K562 (cell line): ENCODE measurements around the gene ZMAT2. TPM values are rescaled to one million over a fixed set of nuclear protein-coding genes. Genes with fewer than 3 reads are reported as not detected.

Source experiments
- ARHGAP35 ChIP-seq: fragments of 450-650 bp; IDR thresholded peaks from 2 replicates; pipeline ENCODE4 v1.6.1; 2018; ENCODE audit not compliant: partially characterized antibody
- ATF1 ChIP-seq, 2 experiments: fragments of 450-650 bp in 1 of 2; IDR thresholded peaks; 2 replicates each; pipeline ENCODE4 v1.6.1; 2016; ENCODE audit warnings: missing compliant biosample characterization in 1 of 2, missing genetic modification characterization in 1 of 2
- C11orf30 ChIP-seq: fragments of 450-650 bp; IDR thresholded peaks from 2 replicates; pipeline ENCODE4 v1.6.1; 2016; ENCODE audit warnings: low read depth, mild to moderate bottlenecking
- CHD4 ChIP-seq: fragments of 200-600 bp; sonication (generic); IDR thresholded peaks from 3 replicates; pipeline ENCODE4 v1.6.1; 2012; ENCODE audit warnings: low read depth, mild to moderate bottlenecking, mixed read lengths, low read length, inconsistent platforms; ENCODE audit not compliant: insufficient read depth, insufficient replicate concordance, poor library complexity, severe bottlenecking
- ELF4 ChIP-seq: fragments of 450-650 bp; formaldehyde crosslinking; IDR thresholded peaks from 2 replicates; pipeline ENCODE4 v1.4.0; 2022; ENCODE audit warnings: missing genetic modification characterization
- GABPB1 ChIP-seq: sonication (generic); formaldehyde crosslinking; IDR thresholded peaks from 2 replicates; pipeline ENCODE4 v1.8.0; 2022; ENCODE audit warnings: mild to moderate bottlenecking, missing genetic modification reagents
- KDM4B ChIP-seq, 2 experiments: fragments of 450-650 bp in 1 of 2; sonication (generic) in 1 of 2; IDR thresholded peaks; 2 replicates each; pipeline ENCODE4 v1.6.1; 2016 to 2017; ENCODE audit warnings: borderline replicate concordance in 2 of 2, antibody characterized with exemption in 1 of 2, low read depth in 1 of 2, mild to moderate bottlenecking in 1 of 2
- MEIS2 ChIP-seq: fragments of 450-650 bp; IDR thresholded peaks from 2 replicates; pipeline ENCODE4 v1.6.1; 2014; ENCODE audit warnings: mild to moderate bottlenecking; ENCODE audit not compliant: partially characterized antibody
- MXI1 ChIP-seq: IDR thresholded peaks from 2 replicates; pipeline ENCODE4 v1.6.1; 2011; ENCODE audit warnings: low read depth, mild to moderate bottlenecking, improper control_type of control experiment, low read length
- MYNN ChIP-seq, 2 experiments: sonication (generic); formaldehyde crosslinking in 1 of 2; IDR thresholded peaks; 2 replicates each; pipeline versions ENCODE4 v1.5.0 to v1.6.1; 2016 to 2020; ENCODE audit warnings: antibody characterized with exemption in 1 of 2, missing genetic modification reagents in 1 of 2
- PHF8 ChIP-seq: fragments of 200-600 bp; sonication (generic); IDR thresholded peaks from 2 replicates; pipeline ENCODE4 v1.6.1; 2012; ENCODE audit warnings: mixed run types, mild to moderate bottlenecking, inconsistent platforms, low read length, moderate library complexity, borderline replicate concordance
- RBM15 ChIP-seq: fragments of 200-400 bp; formaldehyde crosslinking; IDR thresholded peaks from 2 replicates; pipeline ENCODE4 v1.6.1; 2018; ENCODE audit warnings: mild to moderate bottlenecking, low read length, moderate library complexity; ENCODE audit not compliant: insufficient read depth
- RNF2 ChIP-seq: sonication (generic); IDR thresholded peaks from 2 replicates; pipeline ENCODE4 v1.6.1; 2016
- STAT5A ChIP-seq: IDR thresholded peaks from 2 replicates; pipeline ENCODE4 v1.6.1; 2012; ENCODE audit warnings: low read length, inconsistent platforms, borderline replicate concordance
- SUPT5H ChIP-seq: fragments of 450-650 bp; IDR thresholded peaks from 2 replicates; pipeline ENCODE4 v1.6.1; 2016
- ZNF282 ChIP-seq: sonication (generic); formaldehyde crosslinking; IDR thresholded peaks from 2 replicates; pipeline ENCODE4 v1.8.1; 2023; ENCODE audit warnings: missing genetic modification reagents
- ZNF347 ChIP-seq: fragments of 450-650 bp; formaldehyde crosslinking; IDR thresholded peaks from 2 replicates; pipeline ENCODE4 v1.4.0; 2020; ENCODE audit warnings: low read depth, mild to moderate bottlenecking, moderate library complexity
- ZZZ3 ChIP-seq: fragments of 450-650 bp; IDR thresholded peaks from 2 replicates; pipeline ENCODE4 v1.6.1; 2016; ENCODE audit warnings: antibody characterized with exemption, mild to moderate bottlenecking, moderate library complexity
- polyA plus RNA-seq, 8 experiments: library from polyadenylated mRNA; depleted of rRNA in 4 of 8; stranded (reverse) in 5 of 8; unstranded in 3 of 8; fragments of >200 nt; fragmentation: Nextera tagmentation in 2 of 8; fragmentation: Illumina TruSeq in 1 of 8; extraction: Ambion mirVana in 2 of 8; extraction: Trizol in 1 of 8; gene quantifications; 2 replicates each; pipeline versions ENCODE4 v1.2.1 to v1.2.3, GENCODE V29; 2011 to 2014; ENCODE audit warnings: inconsistent platforms in 1 of 8, missing spikeins in 1 of 8
- total RNA-seq, 7 experiments: library from RNA; depleted of rRNA in 6 of 7; stranded (reverse); fragments of >200 nt in 6 of 7; fragmentation: Illumina TruSeq in 2 of 7; extraction: Trizol in 2 of 7; gene quantifications; 2 replicates each; pipeline versions ENCODE4 v1.2.1 to v1.2.3, GENCODE V29; 2011 to 2021; ENCODE audit warnings: low replicate concordance in 1 of 7
- TF ChIP-seq, protein P1 (sequence below), 2 experiments: fragments of 450-650 bp; IDR thresholded peaks; 2 replicates each; pipeline ENCODE4 v1.6.1; 2018; ENCODE audit warnings: mild to moderate bottlenecking in 2 of 2, low read depth in 1 of 2; ENCODE audit not compliant: partially characterized antibody in 2 of 2
- TF ChIP-seq, protein P2 (sequence below): sonication (generic); formaldehyde crosslinking; IDR thresholded peaks from 2 replicates; pipeline ENCODE4 v1.8.1; 2022; ENCODE audit warnings: missing genetic modification reagents

ZMAT2 gene
- total and polyA plus RNA-seq, 9 of the 15 experiments (the other 6 are each of a cell fraction or from before 2014, with no cell fraction given) = 44.2 to 101 (median 69.2) TPM

DNA sequence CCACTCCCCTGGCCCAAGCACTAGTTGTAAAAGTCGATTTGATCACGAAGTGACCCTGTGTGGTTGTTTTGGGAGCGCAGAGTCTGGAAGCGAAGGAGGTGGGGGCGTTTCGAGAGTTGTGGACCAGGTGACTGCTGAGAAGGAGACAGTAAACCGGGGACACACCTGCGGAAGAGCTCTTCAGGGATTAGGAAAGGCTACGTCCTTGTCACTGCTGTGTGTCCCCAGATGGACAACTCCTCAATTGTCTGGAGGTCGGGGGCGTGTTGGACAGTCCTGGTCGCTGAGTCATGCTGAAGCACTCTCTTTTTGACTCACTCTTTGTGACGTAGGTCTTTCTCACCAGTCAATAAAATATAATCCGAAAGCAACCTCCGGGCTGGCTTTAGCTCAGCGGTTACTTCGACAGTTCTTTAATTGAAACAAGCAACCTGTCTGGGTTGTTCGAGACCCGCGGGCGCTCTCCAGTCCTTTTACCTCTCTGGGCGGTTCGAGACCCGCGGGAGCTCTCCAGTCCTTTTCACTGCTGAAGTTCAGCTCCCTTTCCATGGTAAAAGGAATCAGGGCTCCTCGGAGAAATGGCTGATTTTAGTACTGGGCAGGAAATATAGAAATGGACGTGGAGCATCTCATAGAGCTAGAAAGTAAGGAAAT is 10.8 kb downstream of the ZMAT2 start (continued):
- TF ChIP-seq ZNF282 (CRISPR knock-in tag) (no peak), CHD4 (no peak), MYNN (IDR thresholded peaks at IDR 0.05) (0 out of 2 replicates have a peak, but pooled peaks have one; percentile 52), MYNN (CRISPR knock-in tag; IDR thresholded peaks at IDR 0.05) (no peak), MEIS2 (peak; percentile 81), SUPT5H (peak; percentile 74), ELF4 (CRISPR knock-in tag) (no peak), RNF2 (peak; percentile 69; the same call in 1 of the 2 replicates), STAT5A (peak; percentile 20; the same call in 1 of the 2 replicates), PHF8 (peak; percentile 54; the same call in 1 of the 2 replicates), KDM4B (IDR thresholded peaks at IDR 0.05; ENCODE audit: borderline replicate concordance in 2 of 2, low read depth in 1 of 2) (0 out of 4 replicates have a peak, but pooled peaks of 1 of the 2 experiments have one; percentile 50), ATF1 (CRISPR knock-in tag; IDR thresholded peaks at IDR 0.05) (no peak), ATF1 (tag; IDR thresholded peaks at IDR 0.05) (peak; percentile 98), RBM15 (no peak), ARHGAP35 (no peak), ZNF347 (no peak), GABPB1 (CRISPR knock-in tag) (peak; percentile 36; the same call in 1 of the 2 replicates), ZZZ3 (no peak), MXI1 (peak; percentile 70; the same call in 1 of the 2 replicates), C11orf30 (peak; percentile 98)
- TF ChIP-seq, protein P1, sequence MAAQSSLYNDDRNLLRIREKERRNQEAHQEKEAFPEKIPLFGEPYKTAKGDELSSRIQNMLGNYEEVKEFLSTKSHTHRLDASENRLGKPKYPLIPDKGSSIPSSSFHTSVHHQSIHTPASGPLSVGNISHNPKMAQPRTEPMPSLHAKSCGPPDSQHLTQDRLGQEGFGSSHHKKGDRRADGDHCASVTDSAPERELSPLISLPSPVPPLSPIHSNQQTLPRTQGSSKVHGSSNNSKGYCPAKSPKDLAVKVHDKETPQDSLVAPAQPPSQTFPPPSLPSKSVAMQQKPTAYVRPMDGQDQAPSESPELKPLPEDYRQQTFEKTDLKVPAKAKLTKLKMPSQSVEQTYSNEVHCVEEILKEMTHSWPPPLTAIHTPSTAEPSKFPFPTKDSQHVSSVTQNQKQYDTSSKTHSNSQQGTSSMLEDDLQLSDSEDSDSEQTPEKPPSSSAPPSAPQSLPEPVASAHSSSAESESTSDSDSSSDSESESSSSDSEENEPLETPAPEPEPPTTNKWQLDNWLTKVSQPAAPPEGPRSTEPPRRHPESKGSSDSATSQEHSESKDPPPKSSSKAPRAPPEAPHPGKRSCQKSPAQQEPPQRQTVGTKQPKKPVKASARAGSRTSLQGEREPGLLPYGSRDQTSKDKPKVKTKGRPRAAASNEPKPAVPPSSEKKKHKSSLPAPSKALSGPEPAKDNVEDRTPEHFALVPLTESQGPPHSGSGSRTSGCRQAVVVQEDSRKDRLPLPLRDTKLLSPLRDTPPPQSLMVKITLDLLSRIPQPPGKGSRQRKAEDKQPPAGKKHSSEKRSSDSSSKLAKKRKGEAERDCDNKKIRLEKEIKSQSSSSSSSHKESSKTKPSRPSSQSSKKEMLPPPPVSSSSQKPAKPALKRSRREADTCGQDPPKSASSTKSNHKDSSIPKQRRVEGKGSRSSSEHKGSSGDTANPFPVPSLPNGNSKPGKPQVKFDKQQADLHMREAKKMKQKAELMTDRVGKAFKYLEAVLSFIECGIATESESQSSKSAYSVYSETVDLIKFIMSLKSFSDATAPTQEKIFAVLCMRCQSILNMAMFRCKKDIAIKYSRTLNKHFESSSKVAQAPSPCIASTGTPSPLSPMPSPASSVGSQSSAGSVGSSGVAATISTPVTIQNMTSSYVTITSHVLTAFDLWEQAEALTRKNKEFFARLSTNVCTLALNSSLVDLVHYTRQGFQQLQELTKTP (IDR thresholded peaks at IDR 0.05; ENCODE audit: low read depth in 1 of 2, partially characterized antibody in 2 of 2) = peak; percentile 36 to 90
- TF ChIP-seq, protein P2, sequence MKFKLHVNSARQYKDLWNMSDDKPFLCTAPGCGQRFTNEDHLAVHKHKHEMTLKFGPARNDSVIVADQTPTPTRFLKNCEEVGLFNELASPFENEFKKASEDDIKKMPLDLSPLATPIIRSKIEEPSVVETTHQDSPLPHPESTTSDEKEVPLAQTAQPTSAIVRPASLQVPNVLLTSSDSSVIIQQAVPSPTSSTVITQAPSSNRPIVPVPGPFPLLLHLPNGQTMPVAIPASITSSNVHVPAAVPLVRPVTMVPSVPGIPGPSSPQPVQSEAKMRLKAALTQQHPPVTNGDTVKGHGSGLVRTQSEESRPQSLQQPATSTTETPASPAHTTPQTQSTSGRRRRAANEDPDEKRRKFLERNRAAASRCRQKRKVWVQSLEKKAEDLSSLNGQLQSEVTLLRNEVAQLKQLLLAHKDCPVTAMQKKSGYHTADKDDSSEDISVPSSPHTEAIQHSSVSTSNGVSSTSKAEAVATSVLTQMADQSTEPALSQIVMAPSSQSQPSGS (CRISPR knock-in tag) = no peak
